Middle frontal gyrus (tissue), 1 donor: ENCODE results near the gene ZNF689.
"Not testable (repeated sequence)": the region's sequence is repeated elsewhere in the genome, so short reads cannot be mapped to it uniquely, and the experiment has no call there.

Experiments used
- DNase-seq: peaks from one replicate; pipeline ENCODE4 v3.0.0-alpha.2; 2015; ENCODE audit warnings: low spot score; ENCODE audit errors: extremely low spot score

ZNF689 gene

GRCh38 chr16:30600929-30601328, 9.3 kb downstream of the ZNF689 start:
- DNase-seq, result no peak

GRCh38 chr16:30600215-30600614, 10.0 kb downstream of the ZNF689 start:
- no peak for DNase-seq

GRCh38 chr16:30592871-30593270, 17.3 kb downstream of the ZNF689 start:
- DNase-seq, result no peak

- DNase-seq, result not testable (repeated sequence)
Observed at GRCh38 chr16:30590869-30591268, 19.3 kb downstream of the ZNF689 start.

GRCh38 chr16:30589582-30589981, 20.6 kb downstream of the ZNF689 start:
- DNase-seq, result not testable (repeated sequence)

- DNase-seq, result no peak
Observed at GRCh38 chr16:30588651-30589050, 21.5 kb downstream of the ZNF689 start.

- peak; percentile 96 for DNase-seq
Observed at GRCh38 chr16:30585400-30586191, 24.6 kb downstream of the ZNF689 start, which contains the start of gene ZNF785. ZNF785 (minus strand) TSS chr16:30585697; CDS start chr16:30585611, 86 bp downstream.

GRCh38 chr16:30585022-30585399, 25.2 kb downstream of the ZNF689 start:
- no peak for DNase-seq

- DNase-seq, result no peak
Observed at GRCh38 chr16:30582611-30583340, 27.4 kb downstream of the ZNF689 start.

- no peak for DNase-seq
Observed at GRCh38 chr16:30581457-30581856, 28.7 kb downstream of the ZNF689 start.

GRCh38 chr16:30574678-30575077, 35.5 kb downstream of the ZNF689 start:
- DNase-seq, result no peak

GRCh38 chr16:30571445-30572322, 38.5 kb downstream of the ZNF689 start, which contains the start of gene ZNF688:
ZNF688 (minus strand) TSS chr16:30571714; CDS start chr16:30571629, 85 bp downstream.
- peak; percentile 92 for DNase-seq

- no peak for DNase-seq
Observed at GRCh38 chr16:30570636-30571444, 39.3 kb downstream of the ZNF689 start.

GRCh38 chr16:30569746-30570635, 40.2 kb downstream of the ZNF689 start:
- no peak for DNase-seq

GRCh38 chr16:30569281-30569680, 40.9 kb downstream of the ZNF689 start:
- DNase-seq, result no peak

- DNase-seq, result no peak
Observed at GRCh38 chr16:30567991-30568638, 42.1 kb downstream of the ZNF689 start.

GRCh38 chr16:30567160-30567990, 42.8 kb downstream of the ZNF689 start:
- DNase-seq, result no peak

GRCh38 chr16:30566531-30566930, 43.7 kb downstream of the ZNF689 start:
- no peak for DNase-seq
